Smooth muscle cell of the brain vasculature (primary cell): ENCODE results near the gene RAB26.
"Not testable (repeated sequence)": the region's sequence is repeated elsewhere in the genome, so short reads cannot be mapped to it uniquely, and the experiment has no call there.

ENCODE experiments used
- DNase-seq: peaks from one replicate; pipeline ENCODE4 v3.0.0-alpha.2; 2012; ENCODE audit warnings: low read depth, low spot score

RAB26 gene

DNA sequence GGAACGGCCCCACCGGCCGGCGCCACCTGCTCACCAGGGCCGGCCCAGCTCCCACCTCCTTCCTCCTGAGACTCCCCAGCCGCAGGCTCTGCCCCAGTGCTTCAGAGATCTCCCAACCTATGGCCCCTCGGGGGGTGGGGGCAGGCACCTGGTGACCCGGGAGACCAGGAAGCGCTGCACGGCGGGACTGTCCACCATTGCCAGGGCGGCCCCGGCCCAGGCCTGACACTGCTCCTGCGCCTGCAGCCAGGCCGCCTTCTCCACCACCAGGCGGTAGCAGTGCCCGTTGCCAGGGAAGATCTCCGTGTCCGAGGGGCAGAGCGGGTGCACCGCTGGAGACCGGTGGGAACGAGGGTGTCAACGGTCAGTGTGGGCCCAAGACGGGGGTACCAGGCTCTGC is 31.1 kb upstream of the RAB26 start:
- not testable (repeated sequence) for DNase-seq

DNA sequence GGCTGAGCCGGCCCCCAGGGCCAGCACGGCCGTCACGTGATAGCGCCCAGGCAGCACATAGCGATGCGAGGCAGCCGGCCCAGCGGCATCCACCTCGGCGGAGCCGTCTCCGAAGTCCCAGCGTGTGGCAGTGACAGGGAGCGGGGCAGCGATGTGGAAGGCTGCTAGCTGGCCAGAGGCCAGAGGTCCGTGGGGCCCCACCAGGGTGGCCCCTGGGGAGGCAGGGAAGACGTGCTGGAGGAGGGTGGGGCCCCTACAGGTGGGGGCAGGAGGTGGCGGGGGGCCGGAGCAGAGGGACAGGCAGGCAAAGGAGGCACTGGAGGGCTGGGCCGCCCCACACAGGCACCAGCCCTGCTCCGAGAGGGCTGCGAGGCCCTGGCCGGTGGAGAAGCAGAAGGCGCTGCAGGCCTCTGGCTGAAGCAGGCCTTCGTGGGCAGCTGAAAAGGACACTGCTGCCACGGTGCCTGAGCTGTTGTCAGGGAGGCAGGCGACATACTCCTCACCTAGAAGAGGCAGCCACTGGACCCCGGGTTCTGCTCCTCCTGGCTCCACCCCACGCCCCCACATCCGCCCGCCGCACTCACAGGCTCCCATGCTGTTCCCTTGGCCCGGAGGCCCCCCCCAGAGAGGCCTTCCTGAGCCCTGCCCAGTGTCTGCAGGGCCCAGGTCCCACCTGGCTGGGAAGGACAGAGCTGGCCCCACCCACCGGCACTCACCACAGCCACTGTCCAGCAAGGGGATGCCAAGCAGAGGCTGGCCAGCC is 30.3 kb upstream of the RAB26 start:
- DNase-seq = not testable (repeated sequence)

DNA sequence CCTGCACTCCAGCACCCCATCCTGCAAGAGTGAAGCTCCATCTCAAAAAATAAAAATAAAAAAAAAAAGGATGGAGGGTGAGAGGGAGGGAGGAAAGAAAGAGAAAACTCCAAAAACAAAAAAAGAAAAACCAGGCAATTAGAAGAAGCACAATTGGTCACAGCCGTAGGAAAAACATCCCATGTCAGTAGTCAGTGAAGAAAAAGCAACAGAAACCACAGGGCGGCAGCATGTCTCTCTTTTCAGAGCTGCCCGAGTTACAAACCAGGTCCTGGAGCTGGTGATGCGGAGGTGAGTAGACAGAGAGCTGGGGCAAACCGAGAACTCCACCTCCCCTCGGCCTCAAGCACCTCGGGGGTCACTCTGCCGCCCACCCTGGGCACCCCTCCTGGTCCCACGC is 27.1 kb upstream of the RAB26 start:
- DNase-seq = not testable (repeated sequence)

DNA sequence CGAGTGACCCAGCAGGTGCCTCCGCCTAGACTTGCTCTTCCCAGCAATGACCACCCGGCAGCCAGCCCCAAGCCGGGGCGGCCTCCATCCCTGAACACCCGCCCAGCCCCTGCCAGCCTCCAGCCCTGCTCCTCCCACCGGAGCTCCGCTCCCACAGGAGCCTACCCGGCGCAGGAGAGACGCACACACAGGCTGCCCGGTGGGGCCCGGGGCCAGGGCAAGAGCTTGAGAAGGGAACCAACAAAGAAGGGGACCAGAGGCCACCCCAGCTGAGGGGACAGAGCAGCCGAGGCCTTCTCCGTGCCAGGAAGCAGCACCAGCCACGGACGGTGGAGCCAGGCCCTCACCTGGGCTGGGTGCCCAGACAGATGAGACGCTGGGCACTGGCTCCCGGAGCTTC is 26.6 kb upstream of the RAB26 start:
- no peak for DNase-seq

DNA sequence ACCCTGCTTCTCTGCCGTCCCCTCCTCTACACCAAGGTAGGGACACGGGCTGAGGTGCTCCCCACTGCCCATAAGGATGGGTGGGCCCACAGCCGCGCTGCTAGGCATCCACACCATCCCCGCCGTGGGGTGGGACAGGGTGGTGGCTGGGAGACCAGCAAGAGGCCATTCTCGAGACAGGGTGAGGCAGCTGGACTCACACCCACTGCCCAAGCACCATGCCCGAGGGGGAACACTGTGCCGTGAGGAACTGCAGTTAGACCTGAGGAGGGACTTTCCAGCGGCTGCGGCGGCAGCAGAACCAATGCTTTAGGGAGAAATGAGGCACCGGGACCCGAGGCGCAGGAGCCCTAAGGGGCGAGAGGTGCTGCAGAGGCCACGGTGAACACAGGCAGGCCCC is 26.0 kb upstream of the RAB26 start:
- no peak for DNase-seq

DNA sequence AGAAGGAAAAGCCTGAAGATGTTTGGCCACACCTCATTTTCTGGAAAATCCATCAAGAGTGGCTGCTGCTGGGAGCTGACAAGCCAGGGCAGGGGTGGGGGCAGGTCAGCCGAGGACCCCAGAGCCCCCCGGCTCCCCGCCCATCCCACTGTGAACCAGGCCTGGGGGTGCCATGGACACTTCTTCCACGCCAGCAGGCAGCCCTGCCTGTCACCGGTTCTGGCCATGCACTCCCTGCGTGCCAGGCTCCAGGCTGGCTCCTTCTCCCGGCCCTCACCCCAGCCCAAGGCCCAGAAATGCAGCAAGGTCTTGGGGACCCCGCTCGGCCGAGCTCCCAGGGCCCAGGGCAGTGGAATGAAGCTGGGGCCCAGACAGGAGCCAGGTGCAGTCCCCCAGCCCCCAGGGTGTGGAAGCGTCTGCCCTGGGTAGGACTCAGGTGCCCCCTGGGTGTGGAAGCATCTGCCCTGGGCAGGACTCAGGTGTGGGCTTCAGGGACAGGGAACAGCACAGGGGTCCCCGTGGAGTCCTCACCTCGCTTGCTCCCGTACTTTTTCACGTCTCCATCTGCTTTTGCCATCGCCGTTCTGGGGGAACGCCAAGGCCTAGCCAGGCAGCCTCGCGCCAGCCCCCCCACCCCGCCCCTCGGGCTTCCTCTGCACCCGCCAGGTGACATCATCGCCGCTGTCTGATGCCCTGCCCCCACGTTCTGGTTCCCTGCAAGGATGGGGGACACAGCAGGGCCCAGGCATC is 25.3 kb upstream of the RAB26 start:
- DNase-seq = not testable (repeated sequence)

DNA sequence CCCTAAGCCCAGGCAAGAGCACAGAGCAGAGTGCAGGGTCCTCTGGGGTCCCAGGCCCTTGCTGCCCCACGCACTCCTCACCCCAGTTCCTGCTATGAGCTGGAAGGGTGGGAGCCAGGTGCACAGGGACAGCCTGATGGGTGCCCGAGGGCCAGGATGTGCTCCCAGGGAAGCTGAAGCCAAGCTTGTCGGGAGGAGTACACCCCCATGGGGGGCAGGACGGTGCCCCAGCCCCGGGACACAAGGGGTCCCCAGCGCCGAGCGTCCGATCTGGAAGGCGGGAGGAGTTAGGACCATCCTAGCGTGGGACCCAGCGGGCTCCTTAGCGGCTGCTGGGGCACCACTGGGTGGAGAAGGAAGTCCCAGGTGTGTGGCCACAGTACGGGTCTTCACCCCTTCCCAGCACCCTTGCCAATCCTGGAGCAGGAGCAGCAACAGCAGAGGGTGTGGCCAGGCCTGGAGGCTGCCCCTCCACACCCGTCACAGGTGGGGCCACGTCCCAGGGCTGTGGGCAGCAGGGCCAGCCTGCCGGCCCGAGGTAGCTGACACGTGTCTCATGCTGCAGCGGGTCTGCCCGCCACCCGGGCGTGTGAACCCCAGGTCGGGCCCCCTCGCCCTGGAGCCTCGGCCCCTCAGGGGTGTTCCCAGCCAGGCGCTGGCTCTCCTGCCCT is 24.6 kb upstream of the RAB26 start:
- DNase-seq = not testable (repeated sequence)

DNA sequence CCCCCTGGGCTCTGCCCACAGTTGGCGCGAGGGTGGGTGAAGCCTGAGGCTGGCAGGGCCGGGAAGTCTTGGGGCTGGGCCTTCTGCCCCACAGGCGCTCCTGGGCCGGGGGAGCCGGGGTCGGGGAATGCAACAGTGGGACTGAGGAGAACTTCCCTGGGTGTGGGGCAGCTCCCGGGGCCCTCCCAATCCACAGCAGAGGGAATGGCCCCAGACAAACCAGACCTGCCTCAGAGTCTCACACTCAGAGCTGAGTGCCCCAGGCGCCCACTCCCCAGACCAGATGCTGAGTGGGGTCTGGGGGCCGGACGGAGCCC is 24.1 kb upstream of the RAB26 start:
- not testable (repeated sequence) for DNase-seq

DNA sequence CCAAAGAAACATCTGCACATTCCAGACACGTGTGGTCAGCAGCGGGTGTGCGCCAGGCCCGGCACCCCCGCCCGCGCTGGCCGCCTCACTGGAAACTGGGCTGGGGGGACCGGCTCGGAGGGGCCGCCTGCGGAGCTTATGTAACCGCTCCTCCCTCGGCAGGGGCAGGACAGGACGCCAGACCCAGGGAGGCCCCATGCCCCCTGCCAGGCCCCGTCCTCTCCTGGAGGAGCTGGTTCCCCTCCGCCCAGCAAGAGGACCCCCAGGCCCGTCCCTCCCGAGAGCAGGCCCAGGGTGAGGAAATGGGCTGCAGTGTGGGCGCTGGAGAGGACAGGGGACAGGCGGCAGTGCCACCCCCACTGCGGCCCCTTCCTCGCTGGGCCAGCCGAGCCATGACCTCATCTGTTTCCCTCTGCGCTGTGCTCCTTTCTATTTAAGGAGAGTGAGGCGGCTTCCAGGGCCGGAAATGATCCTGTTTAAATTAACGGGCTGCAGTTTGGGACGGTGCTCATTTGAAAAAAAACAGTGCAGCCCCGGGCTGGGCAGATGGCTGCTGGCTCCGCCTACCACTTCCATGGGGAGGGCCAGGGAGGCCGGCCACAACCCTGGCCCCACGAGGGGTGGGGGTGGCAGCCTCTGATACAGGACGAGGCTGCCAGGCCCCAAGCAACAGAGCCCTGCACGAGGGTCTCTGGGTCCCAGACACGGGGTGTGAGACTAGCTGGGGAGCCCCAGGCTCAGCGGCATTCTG is 23.6 kb upstream of the RAB26 start:
- not testable (repeated sequence) for DNase-seq

DNA sequence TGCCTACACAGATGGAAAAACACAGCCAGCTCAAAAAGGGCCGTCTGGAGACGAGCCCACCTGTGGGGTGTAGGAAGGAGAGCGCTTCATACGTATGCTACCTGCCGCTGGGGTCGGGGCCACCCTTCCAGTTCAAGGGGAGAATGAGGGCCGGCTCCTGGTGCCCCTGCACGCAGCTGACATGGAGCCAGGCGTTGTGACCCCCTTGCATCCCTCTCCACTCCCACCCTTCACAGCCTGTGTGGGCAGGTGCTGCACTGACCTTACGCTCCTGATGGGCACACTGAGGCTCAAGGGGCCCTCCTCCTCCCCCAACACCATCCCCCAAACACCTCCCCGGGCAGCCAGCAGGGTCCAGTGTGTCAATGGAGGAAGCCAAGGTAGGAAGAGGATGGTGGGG is 22.8 kb upstream of the RAB26 start:
- DNase-seq = not testable (repeated sequence)

DNA sequence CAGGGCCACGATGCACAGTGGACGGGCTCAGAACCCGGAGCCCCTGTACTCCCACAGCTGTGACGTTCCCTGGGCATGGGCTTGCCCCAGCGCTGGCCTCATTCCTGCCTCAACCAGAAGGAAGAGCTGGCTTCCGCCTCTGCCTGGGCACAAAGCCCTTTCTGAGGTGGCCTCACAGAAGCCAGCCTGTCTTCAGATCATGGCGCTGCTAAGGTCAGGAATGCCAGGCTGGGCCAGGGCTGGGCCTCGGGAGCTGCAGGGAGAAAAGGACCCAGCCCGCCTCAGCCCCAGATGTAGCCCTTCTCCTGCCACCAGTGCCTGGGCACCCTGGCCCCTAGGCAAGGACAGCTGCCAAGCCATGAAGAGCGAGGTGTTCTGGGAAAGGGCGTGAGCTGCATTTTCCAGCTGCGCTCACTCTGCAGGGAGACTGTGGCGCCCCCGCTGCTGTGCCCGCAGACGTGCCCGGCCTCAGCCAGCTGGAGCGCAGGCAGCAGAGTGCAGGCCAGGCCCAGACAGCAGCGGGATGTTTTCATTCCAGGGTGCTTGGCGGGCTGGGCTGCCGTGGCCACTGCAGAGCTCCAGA is 22.2 kb upstream of the RAB26 start:
- not testable (repeated sequence) for DNase-seq

DNA sequence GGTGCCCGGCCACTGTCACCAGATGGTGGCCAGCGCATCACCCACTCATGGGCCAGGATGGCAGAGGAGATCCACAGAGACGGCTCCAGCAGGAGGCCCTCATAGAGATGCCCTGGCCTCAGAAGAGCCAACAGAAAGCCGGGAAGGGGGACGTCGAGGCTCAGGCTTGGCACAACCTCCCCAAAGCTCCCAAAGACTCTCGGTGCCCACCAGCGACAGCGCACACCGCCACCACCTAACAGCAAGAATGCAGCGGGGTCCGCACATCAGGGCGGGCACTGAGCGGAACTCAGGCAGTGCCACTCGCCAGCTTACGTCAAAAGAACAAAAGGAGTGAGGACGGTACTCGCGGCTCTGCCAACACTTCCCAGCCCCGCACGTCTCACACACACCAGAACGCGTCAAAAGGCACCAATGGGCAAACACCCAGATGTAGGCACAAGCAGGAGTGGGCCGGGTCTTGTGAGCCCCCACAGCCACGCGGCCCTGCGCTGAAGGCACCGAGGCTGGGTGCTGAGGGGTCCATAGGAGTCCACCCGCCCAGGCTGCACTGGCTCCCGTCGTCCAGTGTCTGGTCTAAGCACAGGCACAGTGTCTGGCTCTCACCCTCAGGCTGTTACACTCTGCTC is 21.4 kb upstream of the RAB26 start:
- not testable (repeated sequence) for DNase-seq

DNA sequence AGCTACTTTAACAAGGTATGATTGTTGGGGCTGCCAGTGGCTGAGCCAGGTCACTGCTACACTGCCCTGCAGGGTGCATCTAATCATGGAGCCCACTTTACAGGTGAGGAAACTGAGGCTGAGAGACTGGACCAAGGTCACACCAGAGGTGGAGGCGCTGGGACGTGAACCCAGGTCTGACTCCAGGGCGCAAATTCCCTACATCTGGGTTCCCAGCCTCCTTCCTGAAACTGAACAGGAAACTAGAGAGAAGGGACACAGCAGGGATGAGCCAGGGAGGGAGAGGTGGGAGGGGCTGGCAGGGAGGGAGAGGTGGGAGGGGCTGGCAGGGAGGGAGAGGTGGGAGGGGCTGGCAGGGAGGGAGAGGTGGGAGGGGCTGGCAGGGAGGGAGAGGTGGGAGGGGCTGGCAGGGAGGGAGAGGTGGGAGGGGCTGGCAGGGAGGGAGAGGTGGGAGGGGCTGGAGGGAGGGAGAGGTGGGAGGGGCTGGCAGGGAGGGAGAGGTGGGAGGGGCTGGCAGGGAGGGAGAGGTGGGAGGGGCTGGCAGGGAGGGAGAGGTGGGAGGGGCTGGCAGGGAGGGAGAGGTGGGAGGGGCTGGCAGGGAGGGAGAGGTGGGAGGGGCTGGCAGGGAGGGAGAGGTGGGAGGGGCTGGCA is 20.7 kb upstream of the RAB26 start:
- not testable (repeated sequence) for DNase-seq

DNA sequence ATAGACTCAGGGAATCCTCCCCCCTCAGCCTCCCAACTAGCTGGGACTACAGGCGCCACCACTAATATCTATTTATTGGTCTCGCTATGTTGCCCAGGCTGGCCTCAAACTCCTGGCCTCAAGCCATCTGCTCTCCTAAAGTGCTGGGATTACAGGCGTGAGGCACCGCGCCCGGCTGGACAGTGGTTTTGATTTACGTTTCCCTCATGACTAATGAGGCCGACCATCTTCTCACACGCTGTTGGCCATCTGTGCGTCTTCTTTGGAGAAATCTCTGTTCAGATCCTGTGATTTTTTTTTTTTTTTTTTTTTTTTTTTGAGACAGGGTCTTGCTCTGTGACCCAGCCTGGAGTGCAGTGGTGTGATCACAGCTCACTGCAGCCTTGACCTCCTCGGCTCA is 19.2 kb upstream of the RAB26 start:
- DNase-seq = not testable (repeated sequence)

DNA sequence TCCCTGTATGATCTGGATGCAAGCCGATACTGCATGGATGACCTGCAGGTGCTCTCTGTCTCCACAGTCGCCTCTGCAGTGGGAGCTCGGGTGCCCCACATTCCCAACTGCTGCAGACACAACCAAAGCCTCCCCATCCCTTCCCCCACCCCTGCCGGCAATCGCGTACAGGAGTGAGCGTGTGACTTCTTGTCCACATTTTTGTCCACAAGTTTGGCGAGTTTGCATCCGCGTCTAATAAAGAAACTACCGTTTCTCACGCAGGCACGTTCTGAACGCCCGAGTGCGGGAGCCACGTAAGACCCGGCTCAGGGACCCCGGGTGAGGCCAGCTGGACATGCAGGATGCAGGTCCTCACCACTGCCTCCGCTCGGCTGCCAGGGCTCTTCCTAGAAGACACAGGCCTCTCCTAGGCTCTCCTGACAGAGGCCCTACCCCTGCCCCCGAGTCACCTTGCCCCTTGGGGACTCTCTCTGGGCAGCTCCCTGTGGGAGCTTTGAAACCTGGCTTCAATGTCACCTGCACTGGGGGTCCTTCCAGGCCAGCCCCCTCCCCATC is 18.5 kb upstream of the RAB26 start:
- not testable (repeated sequence) for DNase-seq

DNA sequence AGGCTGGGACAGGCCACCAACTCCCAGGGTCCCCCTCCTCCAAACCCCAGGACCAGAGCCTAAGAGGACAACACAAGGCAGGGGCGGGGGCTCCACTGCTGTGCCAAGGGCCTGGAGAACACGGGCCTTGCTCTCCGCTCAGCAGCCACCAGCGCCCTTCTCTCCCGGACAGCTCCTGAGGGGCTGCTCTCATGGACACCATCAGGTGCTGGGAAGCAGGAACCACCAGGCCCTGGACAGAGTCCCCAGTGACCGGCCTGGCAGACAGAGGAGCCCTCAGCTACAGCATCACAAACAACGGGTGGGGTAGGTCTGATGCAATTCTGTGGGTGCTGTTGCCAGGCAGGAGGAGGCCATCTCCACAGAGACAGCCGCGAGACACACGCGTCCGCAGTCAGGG is 14.6 kb upstream of the RAB26 start:
- DNase-seq = not testable (repeated sequence)

DNA sequence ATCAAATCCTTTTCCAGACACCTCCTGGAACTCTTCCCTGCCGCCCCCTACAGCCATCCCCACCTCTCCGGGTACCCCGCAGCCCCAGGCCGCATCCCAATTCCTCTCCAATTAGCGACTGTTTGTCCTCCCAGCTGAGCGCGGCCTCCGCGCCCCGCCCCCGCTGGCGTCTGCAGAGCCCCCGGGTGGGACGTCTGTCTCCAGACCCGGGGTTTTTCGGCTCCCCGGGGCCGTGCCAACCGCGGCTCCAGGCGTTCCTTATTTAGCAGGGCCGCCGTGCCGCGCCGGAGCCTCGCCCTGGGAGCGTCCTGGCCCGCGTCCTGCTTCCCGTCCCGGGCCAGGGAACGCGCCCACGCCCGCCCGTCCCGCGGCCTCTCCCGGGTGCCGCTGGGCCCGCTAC is 13.4 kb upstream of the RAB26 start:
- not testable (repeated sequence) for DNase-seq

DNA sequence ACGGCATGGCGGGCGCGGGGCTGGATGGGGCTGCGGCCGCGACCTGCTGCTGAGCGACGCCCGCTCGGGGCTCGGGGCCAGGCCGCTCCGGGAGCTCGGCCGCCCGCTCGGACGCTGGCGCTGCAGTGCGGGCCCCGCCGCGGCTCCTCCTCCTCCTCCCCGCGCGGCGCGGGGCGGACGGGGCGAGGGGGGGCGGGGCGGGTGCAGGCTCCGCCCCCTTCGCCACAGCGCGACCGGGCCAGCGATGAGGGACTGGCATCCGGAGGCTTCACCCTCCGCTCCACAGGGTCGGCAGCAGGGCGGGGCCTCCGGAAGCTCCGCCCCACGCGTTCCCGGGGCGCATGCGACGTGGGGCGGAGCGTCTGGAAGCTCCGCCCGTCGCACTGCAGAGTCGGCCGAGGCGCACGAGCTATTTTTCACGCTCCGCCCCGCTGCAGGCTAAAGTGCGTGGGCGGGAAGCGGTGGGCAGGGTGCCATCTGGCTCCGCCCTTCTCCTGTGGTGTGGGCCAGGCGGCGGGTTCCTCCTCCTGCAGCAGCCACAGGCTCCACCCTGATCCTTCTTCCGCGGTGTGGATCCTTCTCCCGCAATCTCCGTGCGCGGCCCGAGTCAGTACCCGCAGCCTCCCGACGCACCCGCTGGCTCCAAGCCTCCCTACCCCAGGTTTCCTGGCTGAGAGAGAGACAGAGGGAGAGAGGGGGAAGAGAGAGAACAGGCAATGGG is 12.5 kb upstream of the RAB26 start, which contains the start of gene PKD1:
Gene PKD1, minus strand, starts transcription at position 129 of the 721 bp plus-strand sequence. CDS start 209 bp downstream, outside the sequence.
- DNase-seq = peak; percentile 86
